Neuronal stem cell (in vitro differentiated cells): ENCODE data around the gene SLC7A9.

Source experiments
- DNase-seq: peaks from one replicate; pipeline ENCODE4 v3.0.0-alpha.2; 2013; ENCODE audit warnings: low spot score
- H2AFZ ChIP-seq: one replicate; pipeline ENCODE4 v1.6.1; 2013; ENCODE audit warnings: mild to moderate bottlenecking, low read length, inconsistent platforms
- H2AK5ac ChIP-seq: 2 replicates; pipeline ENCODE4 v1.6.1; 2013; ENCODE audit warnings: low read depth, mild to moderate bottlenecking, inconsistent platforms, low read length, moderate library complexity, mixed read lengths
- H2BK120ac ChIP-seq: 2 replicates; pipeline ENCODE4 v1.6.1; 2013; ENCODE audit warnings: low read depth, mild to moderate bottlenecking, inconsistent platforms, low read length, moderate library complexity, mixed read lengths
- H2BK12ac ChIP-seq: one replicate; pipeline ENCODE4 v1.6.1; 2013; ENCODE audit warnings: low read length, inconsistent platforms
- H2BK15ac ChIP-seq: 2 replicates; pipeline ENCODE4 v1.6.1; 2013; ENCODE audit warnings: mild to moderate bottlenecking, low read length, inconsistent platforms, mixed read lengths
- H2BK5ac ChIP-seq: one replicate; pipeline ENCODE4 v1.6.1; 2013; ENCODE audit warnings: inconsistent platforms, mild to moderate bottlenecking, low read length, moderate library complexity
- H3K14ac ChIP-seq: one replicate; pipeline ENCODE4 v1.6.1; 2013; ENCODE audit warnings: low read length, inconsistent platforms
- H3K18ac ChIP-seq: 2 replicates; pipeline ENCODE4 v1.6.1; 2013; ENCODE audit warnings: low read length, inconsistent platforms
- H3K23ac ChIP-seq: 2 replicates; pipeline ENCODE4 v1.6.1; 2013; ENCODE audit warnings: low read depth, mild to moderate bottlenecking, mixed read lengths, low read length, inconsistent platforms; ENCODE audit not compliant: poor library complexity
- H3K27ac ChIP-seq: replicated peaks from 3 replicates; pipeline ENCODE4 v1.5.1; 2013; ENCODE audit warnings: low read length, inconsistent platforms
- H3K27me3 ChIP-seq, 3 experiments: 2 replicates each; pipeline ENCODE4 v1.6.1; 2013; ENCODE audit warnings: low read length in 3 of 3, mild to moderate bottlenecking in 2 of 3, inconsistent platforms in 1 of 3, low read depth in 1 of 3, mixed read lengths in 1 of 3, moderate library complexity in 1 of 3; ENCODE audit not compliant: control insufficient read depth in 3 of 3, insufficient read depth in 3 of 3
- H3K36me3 ChIP-seq, 2 donors: replicated peaks in 1 of 2; 2 replicates each; pipeline ENCODE4 v1.6.1; 2013; ENCODE audit warnings: low read length in 2 of 2; ENCODE audit not compliant: control insufficient read depth in 2 of 2, insufficient read depth in 2 of 2
- H3K4ac ChIP-seq: 2 replicates; pipeline ENCODE4 v1.6.1; 2013; ENCODE audit warnings: inconsistent platforms, mild to moderate bottlenecking, low read length, moderate library complexity
- H3K4me1 ChIP-seq, 2 donors: 1 replicate in 1 of 2; 2 replicates in 1 of 2; pipeline ENCODE4 v1.6.1; 2013; ENCODE audit warnings: low read length in 2 of 2, low read depth in 1 of 2; ENCODE audit not compliant: control insufficient read depth in 2 of 2, insufficient read depth in 1 of 2
- H3K4me2 ChIP-seq: one replicate; pipeline ENCODE4 v1.6.1; 2013; ENCODE audit warnings: mild to moderate bottlenecking, low read length, inconsistent platforms; ENCODE audit not compliant: insufficient read depth, poor library complexity, severe bottlenecking
- H3K4me3 ChIP-seq, 2 donors: 2 replicates each; pipeline ENCODE4 v1.5.1; 2013; ENCODE audit warnings: low read length in 2 of 2, mild to moderate bottlenecking in 2 of 2, inconsistent platforms in 1 of 2, moderate library complexity in 1 of 2
- H3K79me1 ChIP-seq: one replicate; pipeline ENCODE4 v1.6.1; 2013; ENCODE audit warnings: low read depth, mild to moderate bottlenecking, inconsistent platforms, low read length, moderate library complexity
- H3K9ac ChIP-seq: one replicate; pipeline ENCODE4 v1.6.1; 2013; ENCODE audit warnings: mild to moderate bottlenecking, low read depth, low read length, inconsistent platforms; ENCODE audit not compliant: poor library complexity
- H3K9me3 ChIP-seq, 2 donors: replicated peaks in 1 of 2; 2 replicates each; pipeline versions ENCODE3 to v1.6.1; 2013; ENCODE audit warnings: low read length in 2 of 2, mild to moderate bottlenecking in 2 of 2, inconsistent platforms in 1 of 2, low read depth in 1 of 2, mixed read lengths in 1 of 2, moderate library complexity in 1 of 2; ENCODE audit not compliant: control insufficient read depth in 2 of 2, insufficient read depth in 1 of 2
- H4K8ac ChIP-seq: one replicate; pipeline ENCODE4 v1.6.1; 2013; ENCODE audit warnings: low read depth, mild to moderate bottlenecking, inconsistent platforms, low read length, moderate library complexity
- H4K91ac ChIP-seq: one replicate; pipeline ENCODE4 v1.6.1; 2013; ENCODE audit warnings: low read length, low read depth, mild to moderate bottlenecking, inconsistent platforms; ENCODE audit not compliant: poor library complexity
- WGBS, 2 donors: extraction: QIAGEN DNeasy Blood & Tissue Kit; methylation state at CpG; one replicate each; pipeline ENCODE4 v1.1.7; 2013; ENCODE audit warnings: missing lambda C conversion rate in 2 of 2, mixed read lengths in 1 of 2; ENCODE audit not compliant: insufficient read length in 2 of 2, insufficient replicate concordance in 1 of 2; ENCODE audit errors: extremely low coverage in 2 of 2; 5-methylcytosine and 5-hydroxymethylcytosine counted together

SLC7A9 gene

GRCh38 chr19:32890326-32890725 is 20.8 kb upstream of the SLC7A9 start:
- no peak overlapping the region for H4K8ac ChIP-seq
- H3K4me2 ChIP-seq: no peak overlapping the region
- H3K14ac ChIP-seq: no peak overlapping the region
- H2BK12ac ChIP-seq: no peak overlapping the region
- no peak for DNase-seq
- H3K9ac ChIP-seq: no peak overlapping the region
- H2AFZ ChIP-seq: no peak overlapping the region
- H2BK15ac ChIP-seq: no peak overlapping the region
- no peaks in the 10 kb centered on the region for H3K27me3 ChIP-seq
- H2AK5ac ChIP-seq: no peak overlapping the region
- WGBS, 2 donors: no CpG with 5 or more reads among the region's 13 CpGs
- H3K27ac ChIP-seq: no peak overlapping the region
- no peak overlapping the region for H3K4me3 ChIP-seq
- no peak overlapping the region for H3K23ac ChIP-seq
- no peak overlapping the region for H4K91ac ChIP-seq
- peaks cover 2% of the 10 kb centered on the region for H3K79me1 ChIP-seq
- H2BK5ac ChIP-seq: no peak overlapping the region
- H2BK120ac ChIP-seq: no peak overlapping the region
- H3K9me3 ChIP-seq: peaks cover 2 to 27% of the 10 kb centered on the region in 2 donors
- H3K4ac ChIP-seq: no peak overlapping the region
- H3K18ac ChIP-seq: no peak overlapping the region
- H3K36me3 ChIP-seq: peaks cover 4 to 26% of the 10 kb centered on the region in 2 donors
- no peaks in the 10 kb centered on the region for H3K4me1 ChIP-seq

GRCh38 chr19:32889137-32889934 is 19.8 kb upstream of the SLC7A9 start:
- H3K9me3 ChIP-seq: peaks cover 2 to 27% of the 10 kb centered on the region in 2 donors
- no peak overlapping the region for H2AFZ ChIP-seq
- no peak overlapping the region for H2BK15ac ChIP-seq
- H3K27me3 ChIP-seq: no peaks in the 10 kb centered on the region
- H3K27ac ChIP-seq: no peak overlapping the region
- H4K91ac ChIP-seq: no peak overlapping the region
- no peak overlapping the region for H4K8ac ChIP-seq
- H3K36me3 ChIP-seq: peaks cover 4 to 26% of the 10 kb centered on the region in 2 donors
- H3K4me3 ChIP-seq: no peak overlapping the region
- no peak overlapping the region for H2BK12ac ChIP-seq
- no peak overlapping the region for H2AK5ac ChIP-seq
- H2BK120ac ChIP-seq: no peak overlapping the region
- H3K9ac ChIP-seq: no peak overlapping the region
- no peak overlapping the region for H3K23ac ChIP-seq
- no peak for DNase-seq
- no peak overlapping the region for H3K4me2 ChIP-seq
- no peaks in the 10 kb centered on the region for H3K4me1 ChIP-seq
- no peak overlapping the region for H3K4ac ChIP-seq
- no peak overlapping the region for H3K14ac ChIP-seq
- H2BK5ac ChIP-seq: no peak overlapping the region
- no CpG with 5 or more reads among the region's 11 CpGs for WGBS, 2 donors
- H3K79me1 ChIP-seq: peaks cover 2% of the 10 kb centered on the region
- H3K18ac ChIP-seq: peak overlapping the region; percentile 27

- Histone ChIP-seq H3K4ac (no peak overlapping the region), H3K27ac (no peak overlapping the region), H3K27me3 (no peaks in the 10 kb centered on the region), H2BK120ac (no peak overlapping the region), H4K8ac (no peak overlapping the region), H2AK5ac (no peak overlapping the region), H3K79me1 (peaks cover 2% of the 10 kb centered on the region), H3K18ac (no peak overlapping the region), H4K91ac (no peak overlapping the region), H2BK15ac (no peak overlapping the region), H3K4me2 (no peak overlapping the region), H2AFZ (no peak overlapping the region), H2BK12ac (no peak overlapping the region), H3K36me3 (peaks cover 4 to 17% of the 10 kb centered on the region in 2 donors), H3K9me3 (peaks cover 2 to 13% of the 10 kb centered on the region in 2 donors), H3K9ac (no peak overlapping the region), H3K4me1 (no peaks in the 10 kb centered on the region), H3K4me3 (no peak overlapping the region), H2BK5ac (no peak overlapping the region), H3K23ac (no peak overlapping the region), H3K14ac (no peak overlapping the region)
- DNase-seq: no peak
- no CpG with 5 or more reads among the region's 4 CpGs for WGBS, 2 donors
These were observed 18.1 kb upstream of the SLC7A9 start for GRCh38 chr19:32887572-32888215.

GRCh38 chr19:32886241-32886640 is 16.7 kb upstream of the SLC7A9 start:
- no CpG with 5 or more reads among the region's 7 CpGs for WGBS, 2 donors
- no peaks in the 10 kb centered on the region for H3K27me3 ChIP-seq

More at GRCh38 chr19:32886241-32886640, 16.7 kb upstream of the SLC7A9 start:
- no peak overlapping the region for H3K4ac ChIP-seq
- DNase-seq: no peak
- no peak overlapping the region for H2AFZ ChIP-seq
- H3K9ac ChIP-seq: no peak overlapping the region
- peak overlapping the region; percentile 22 for H2BK120ac ChIP-seq
- H4K8ac ChIP-seq: no peak overlapping the region
- peaks cover 2 to 4% of the 10 kb centered on the region in 2 donors for H3K9me3 ChIP-seq
- peaks cover 2% of the 10 kb centered on the region for H3K79me1 ChIP-seq
- H3K36me3 ChIP-seq: peaks cover 4 to 18% of the 10 kb centered on the region in 2 donors
- no peak overlapping the region for H2AK5ac ChIP-seq
- no peak overlapping the region for H4K91ac ChIP-seq
- H3K14ac ChIP-seq: no peak overlapping the region
- no peak overlapping the region for H3K27ac ChIP-seq
- no peak overlapping the region for H3K18ac ChIP-seq
- no peak overlapping the region for H2BK5ac ChIP-seq
- no peak overlapping the region for H2BK12ac ChIP-seq
- no peak overlapping the region for H3K23ac ChIP-seq
- no peaks in the 10 kb centered on the region for H3K4me1 ChIP-seq
- H3K4me3 ChIP-seq: no peak overlapping the region
- H2BK15ac ChIP-seq: no peak overlapping the region
- H3K4me2 ChIP-seq: no peak overlapping the region
